Ascending aorta (tissue), 2 donors: Measurements from ENCODE around the gene NECAB3. TPM values are rescaled to one million over a fixed set of nuclear protein-coding genes. Genes with fewer than 3 reads are reported as not detected.
A peak's percentile ranks its signal among the peaks of the same experiment; 100 is the strongest.

ENCODE experiments used
- DNase-seq, 2 donors: peaks; one replicate each; pipeline ENCODE4 v3.0.0-alpha.2; 2019; ENCODE audit warnings: low spot score in 2 of 2
- H3K27ac ChIP-seq, 2 donors: fragments of 200-600 bp; sonication (generic); one replicate each; pipeline ENCODE4 v1.5.1; 2016 to 2017; ENCODE audit warnings: mild to moderate bottlenecking in 1 of 2
- H3K27me3 ChIP-seq: fragments of 200-600 bp; sonication (generic); one replicate; pipeline ENCODE4 v1.5.1; 2017
- H3K36me3 ChIP-seq, 2 donors: fragments of 200-600 bp; sonication (generic); one replicate each; pipeline ENCODE4 v1.5.1; 2016
- H3K4me1 ChIP-seq, 2 donors: fragments of 200-600 bp; sonication (generic); one replicate each; pipeline ENCODE4 v1.5.1; 2016 to 2017; ENCODE audit warnings: mild to moderate bottlenecking in 1 of 2
- H3K4me3 ChIP-seq, 2 donors: fragments of 200-600 bp; sonication (generic); one replicate each; pipeline ENCODE4 v1.5.1; 2016 to 2017; ENCODE audit warnings: mild to moderate bottlenecking in 1 of 2
- H3K9me3 ChIP-seq, 2 donors: fragments of 200-600 bp; sonication (generic); one replicate each; pipeline ENCODE4 v1.5.1; 2016
- CTCF ChIP-seq, 3 experiments: fragments of 200-600 bp in 2 of 3; fragments of 450-650 bp in 1 of 3; sonication (generic) in 2 of 3; IDR thresholded peaks; one replicate each; pipeline ENCODE4 v1.5.1; 2016 to 2019; ENCODE audit warnings: antibody characterized with exemption in 3 of 3, mild to moderate bottlenecking in 1 of 3, moderate library complexity in 1 of 3
- intact Hi-C: fragments of 100-400 bp; cut with DNase I; formaldehyde crosslinking; loops from one replicate; pipeline ENCODE4 v1.15.1; 2023
- total RNA-seq: library from RNA; depleted of rRNA; stranded (reverse); fragments of >200 nt; gene quantifications from one replicate; pipeline ENCODE4 v1.1.0, GENCODE V29; 2016

Gene NECAB3
- total RNA-seq, 1 donor from 2014 or later, result 21.3 TPM

DNA sequence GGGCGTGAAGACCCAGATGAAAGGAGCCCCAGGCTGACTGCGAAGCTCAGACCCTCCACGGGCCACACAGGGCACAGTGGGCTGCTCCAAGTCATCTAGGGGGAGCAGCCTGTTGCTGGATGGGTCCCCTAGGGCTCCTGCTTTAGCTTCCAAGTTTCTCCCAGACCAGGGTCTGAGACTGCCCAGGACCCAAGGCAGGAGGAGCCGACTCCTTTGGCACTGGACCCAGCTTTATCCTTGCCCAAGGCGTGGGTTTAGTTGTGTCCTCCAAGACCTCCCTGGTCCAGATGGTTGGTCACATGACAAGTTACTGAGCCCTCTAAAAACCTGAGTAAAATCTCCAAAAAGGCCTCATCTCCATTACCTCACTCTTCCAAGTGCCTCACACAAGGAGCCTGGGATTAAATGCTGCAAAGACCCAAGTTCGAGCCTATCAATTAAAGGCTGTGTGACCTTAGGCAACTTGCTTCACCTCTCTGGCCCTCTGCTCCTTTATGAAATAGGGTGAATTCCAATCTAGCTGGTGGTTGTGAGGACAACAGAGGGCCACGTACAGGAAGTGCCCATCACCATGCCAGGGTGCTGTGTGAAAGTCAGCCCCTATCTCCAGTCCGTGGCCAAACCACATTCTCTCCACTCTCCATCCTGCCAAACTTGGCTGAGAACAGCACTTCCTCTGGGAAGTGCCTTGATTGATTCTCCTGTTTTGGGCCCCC is 2.5 kb downstream of the NECAB3 start:
- Histone ChIP-seq H3K27ac (peak overlapping the region; percentile 46 to 97), H3K36me3 (no peaks in the 10 kb centered on the region), H3K4me3 (no peak overlapping the region), H3K9me3 (no peaks in the 10 kb centered on the region), H3K4me1 (peaks cover 13 to 54% of the 10 kb centered on the region in 2 donors), H3K27me3 (no peaks in the 10 kb centered on the region)
- no peak for DNase-seq
- TF ChIP-seq CTCF (IDR thresholded peaks at IDR 0.05), result no peak
- intact Hi-C loops, result loop anchor here (5.0 kb wide), 1 partner anchor 441 kb away; the partner anchor contains the start of gene EIF2S2

DNA sequence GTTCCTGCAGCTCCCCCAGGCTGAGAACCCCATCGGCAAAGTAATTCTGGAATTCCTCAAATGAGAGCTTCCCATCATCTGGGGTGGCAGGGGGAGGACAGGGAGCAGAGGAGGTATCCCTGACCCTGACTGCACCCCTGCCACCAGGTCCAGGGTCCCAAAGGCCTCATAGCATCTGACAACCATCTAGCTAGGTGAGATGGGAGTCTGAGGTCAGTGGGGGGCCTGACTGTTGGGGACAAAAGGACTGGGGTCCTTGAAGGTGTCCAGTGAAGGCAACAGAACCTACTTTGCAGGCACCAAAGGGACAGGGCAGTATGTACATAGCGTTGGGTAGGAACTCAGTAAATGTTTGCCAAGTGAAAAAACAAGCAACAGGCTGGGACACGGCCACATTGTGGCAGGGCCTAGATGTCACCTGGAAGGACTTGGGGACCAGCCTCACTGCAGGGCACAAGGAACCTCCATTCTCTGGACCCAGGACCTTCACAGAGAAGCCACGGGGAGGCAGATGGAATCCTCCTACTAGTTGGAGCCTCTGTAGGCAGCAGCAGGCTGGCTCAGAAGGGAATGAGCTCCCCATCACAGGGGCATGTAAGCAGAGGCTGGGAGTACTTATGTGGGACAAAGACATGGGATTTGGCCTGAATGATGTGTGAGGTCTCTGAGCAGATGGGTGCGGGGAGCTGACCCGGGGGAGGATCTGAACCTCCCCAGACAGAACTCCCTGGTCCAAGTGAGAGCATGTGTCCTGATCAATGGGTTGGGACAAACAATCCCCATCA is 3.3 kb downstream of the NECAB3 start:
- intact Hi-C loops, result loop anchor here (5.0 kb wide), 1 partner anchor 441 kb away; the partner anchor contains the start of gene EIF2S2
- no peak for TF ChIP-seq CTCF (IDR thresholded peaks at IDR 0.05)
- H3K4me1 ChIP-seq, result peaks cover 9 to 54% of the 10 kb centered on the region in 2 donors

DNA sequence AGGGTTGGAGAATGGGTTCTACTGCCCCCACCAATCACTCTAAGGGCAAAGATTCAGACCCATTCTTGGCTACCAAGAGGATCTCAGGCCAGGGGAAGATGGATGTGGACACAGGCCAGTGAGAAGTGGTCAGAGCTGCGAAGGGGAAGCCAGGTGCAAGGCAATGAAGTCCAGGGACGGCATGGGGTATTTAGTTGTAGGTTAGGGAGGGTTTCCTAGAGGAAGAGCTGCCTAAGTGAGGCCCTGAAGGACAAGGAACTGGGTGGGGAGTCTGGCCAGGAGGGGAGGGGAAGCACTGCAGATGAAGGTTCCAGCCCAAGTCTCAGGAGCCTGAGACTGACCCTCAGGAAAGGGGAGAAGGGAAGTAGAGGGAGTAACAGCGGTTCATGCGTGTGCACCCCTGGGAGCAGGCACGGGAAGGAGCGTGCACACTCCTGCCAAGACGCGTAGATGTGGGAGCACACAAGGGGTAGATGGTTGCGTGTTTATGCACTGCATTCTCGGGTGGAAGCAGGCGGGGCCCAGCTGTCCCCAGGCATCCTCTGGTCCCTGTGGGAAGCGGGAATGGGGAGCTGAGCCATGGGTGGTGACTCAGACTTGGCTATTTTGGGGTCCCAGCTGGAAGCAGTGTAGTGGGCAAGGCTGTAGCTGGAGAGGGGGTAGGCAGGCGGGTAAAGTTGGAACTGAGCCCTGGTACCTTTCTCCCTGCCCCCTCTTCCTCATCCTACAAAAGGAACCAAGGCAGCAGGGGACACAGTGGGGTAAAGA is 4.2 kb downstream of the NECAB3 start:
- H3K27ac ChIP-seq, result peak overlapping the region in 1 of 2 donors; percentile 46
- H3K4me1 ChIP-seq, result peaks cover 6 to 49% of the 10 kb centered on the region in 2 donors
- no peak overlapping the region for H3K4me3 ChIP-seq
- H3K36me3 ChIP-seq, result no peaks in the 10 kb centered on the region
- no peak for DNase-seq
- H3K27me3 ChIP-seq, result no peaks in the 10 kb centered on the region
- no peak for TF ChIP-seq CTCF (IDR thresholded peaks at IDR 0.05)
- intact Hi-C loops, result loop anchor here (5.0 kb wide), 4 partner anchors 213 to 442 kb away; partner anchors contain the start of genes EIF2S2, RALY and SNTA1
- H3K9me3 ChIP-seq, result no peaks in the 10 kb centered on the region

More for the DNA sequence above, 3.3 kb downstream of the NECAB3 start:
- Histone ChIP-seq H3K4me3 (no peak overlapping the region), H3K27ac (peak overlapping the region; percentile 46 to 97), H3K36me3 (no peaks in the 10 kb centered on the region), H3K9me3 (no peaks in the 10 kb centered on the region), H3K27me3 (no peaks in the 10 kb centered on the region)
- no peak for DNase-seq

- H3K27me3 ChIP-seq, result no peaks in the 10 kb centered on the region
- no peaks in the 10 kb centered on the region for H3K9me3 ChIP-seq
- intact Hi-C loops, result loop anchor here (5.0 kb wide), 3 partner anchors 212 to 323 kb away; partner anchors contain the start of genes RALY and SNTA1
- DNase-seq, result no peak
- TF ChIP-seq CTCF (IDR thresholded peaks at IDR 0.05), result no peak
- H3K4me1 ChIP-seq, result peaks cover 6 to 52% of the 10 kb centered on the region in 2 donors
- H3K36me3 ChIP-seq, result no peaks in the 10 kb centered on the region
- H3K4me3 ChIP-seq, result no peak overlapping the region
- peak overlapping the region in 1 of 2 donors; percentile 46 for H3K27ac ChIP-seq
Measured at GRCh38 chr20:33669224-33669623, 5.0 kb downstream of the NECAB3 start.

- no peaks in the 10 kb centered on the region for H3K9me3 ChIP-seq
- no peaks in the 10 kb centered on the region for H3K36me3 ChIP-seq
- no peaks in the 10 kb centered on the region for H3K27me3 ChIP-seq
- intact Hi-C loops, result loop anchor here (5.0 kb wide), 3 partner anchors 211 to 324 kb away; partner anchors contain the start of genes RALY and SNTA1
- H3K27ac ChIP-seq, result peak overlapping the region; percentile 88 to 93
- DNase-seq, result no peak
- no peak for TF ChIP-seq CTCF (IDR thresholded peaks at IDR 0.05)
- H3K4me3 ChIP-seq, result peak overlapping the region in 1 of 2 donors; percentile 70
- peaks cover 6 to 53% of the 10 kb centered on the region in 2 donors for H3K4me1 ChIP-seq
Measured at GRCh38 chr20:33668466-33669155, 5.6 kb downstream of the NECAB3 start.
